SK-N-SH (cell line): ENCODE measurements around the gene SMIM3.

Experiments
- EZH2phosphoT487 ChIP-seq: fragments of 200-600 bp; sonication (generic); IDR thresholded peaks from 2 replicates; pipeline ENCODE4 v1.6.1; 2017; ENCODE audit warnings: low read depth, mixed run types, mild to moderate bottlenecking, antibody characterized with exemption, moderate library complexity, borderline replicate concordance
- GATA2 ChIP-seq: sonication (generic); formaldehyde crosslinking; IDR thresholded peaks from 2 replicates; pipeline ENCODE4 v1.5.0; 2020; ENCODE audit warnings: mild to moderate bottlenecking, missing genetic modification reagents
- MEF2A ChIP-seq: IDR thresholded peaks from 2 replicates; pipeline ENCODE4 v1.4.0; 2012; ENCODE audit warnings: low read depth, borderline replicate concordance
- RFX5 ChIP-seq: IDR thresholded peaks from 2 replicates; pipeline ENCODE4 v1.6.1; 2012; ENCODE audit warnings: mild to moderate bottlenecking, improper control_type of control experiment, low read length
- TAF1 ChIP-seq: IDR thresholded peaks from 2 replicates; pipeline ENCODE4 v1.6.1; 2012; ENCODE audit warnings: low read depth, mild to moderate bottlenecking, low read length, moderate library complexity, borderline replicate concordance
- TCF12 ChIP-seq: IDR thresholded peaks from 2 replicates; pipeline ENCODE4 v1.4.0; 2012
- USF2 ChIP-seq: fragments of 150-350 bp; IDR thresholded peaks from 2 replicates; pipeline ENCODE4 v1.6.1; 2017; ENCODE audit warnings: antibody characterized with exemption, low read length, low read depth, borderline replicate concordance
- TF ChIP-seq, protein P1 (sequence below): fragments of 200-600 bp; sonication (generic); IDR thresholded peaks from 2 replicates; pipeline ENCODE4 v1.6.1; 2017; ENCODE audit warnings: antibody characterized with exemption, mild to moderate bottlenecking, moderate library complexity
- TF ChIP-seq, protein P2 (sequence below): IDR thresholded peaks from 2 replicates; pipeline ENCODE4 v1.6.1; 2012; ENCODE audit warnings: mild to moderate bottlenecking, low read depth, low read length, moderate library complexity

DNA sequence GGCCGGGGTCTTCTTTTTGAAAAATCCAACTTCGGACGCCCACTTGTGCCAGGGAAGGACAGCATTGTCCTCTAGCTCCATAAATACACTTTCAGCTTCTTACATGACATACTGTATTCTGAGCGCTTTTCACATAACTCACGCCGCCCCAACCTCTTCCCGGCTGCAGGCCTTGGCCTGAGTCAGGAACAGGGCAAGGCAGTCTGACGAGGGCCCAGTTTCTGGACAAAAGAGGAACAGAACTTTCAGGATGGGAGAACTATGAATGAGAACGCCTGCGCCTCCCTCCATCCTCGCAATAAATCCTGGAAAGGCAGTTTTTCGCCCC, 20.4 kb upstream of the SMIM3 start:
- TF ChIP-seq GATA2 (CRISPR knock-in tag) = no peak
- no peak for TF ChIP-seq MEF2A
- TF ChIP-seq, protein P1, sequence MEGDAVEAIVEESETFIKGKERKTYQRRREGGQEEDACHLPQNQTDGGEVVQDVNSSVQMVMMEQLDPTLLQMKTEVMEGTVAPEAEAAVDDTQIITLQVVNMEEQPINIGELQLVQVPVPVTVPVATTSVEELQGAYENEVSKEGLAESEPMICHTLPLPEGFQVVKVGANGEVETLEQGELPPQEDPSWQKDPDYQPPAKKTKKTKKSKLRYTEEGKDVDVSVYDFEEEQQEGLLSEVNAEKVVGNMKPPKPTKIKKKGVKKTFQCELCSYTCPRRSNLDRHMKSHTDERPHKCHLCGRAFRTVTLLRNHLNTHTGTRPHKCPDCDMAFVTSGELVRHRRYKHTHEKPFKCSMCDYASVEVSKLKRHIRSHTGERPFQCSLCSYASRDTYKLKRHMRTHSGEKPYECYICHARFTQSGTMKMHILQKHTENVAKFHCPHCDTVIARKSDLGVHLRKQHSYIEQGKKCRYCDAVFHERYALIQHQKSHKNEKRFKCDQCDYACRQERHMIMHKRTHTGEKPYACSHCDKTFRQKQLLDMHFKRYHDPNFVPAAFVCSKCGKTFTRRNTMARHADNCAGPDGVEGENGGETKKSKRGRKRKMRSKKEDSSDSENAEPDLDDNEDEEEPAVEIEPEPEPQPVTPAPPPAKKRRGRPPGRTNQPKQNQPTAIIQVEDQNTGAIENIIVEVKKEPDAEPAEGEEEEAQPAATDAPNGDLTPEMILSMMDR = no peak
- no peak for TF ChIP-seq EZH2phosphoT487
- TF ChIP-seq RFX5 = no peak
- TF ChIP-seq TAF1 = no peak
- no peak for TF ChIP-seq USF2
- TF ChIP-seq TCF12 = no peak
- TF ChIP-seq, protein P2, sequence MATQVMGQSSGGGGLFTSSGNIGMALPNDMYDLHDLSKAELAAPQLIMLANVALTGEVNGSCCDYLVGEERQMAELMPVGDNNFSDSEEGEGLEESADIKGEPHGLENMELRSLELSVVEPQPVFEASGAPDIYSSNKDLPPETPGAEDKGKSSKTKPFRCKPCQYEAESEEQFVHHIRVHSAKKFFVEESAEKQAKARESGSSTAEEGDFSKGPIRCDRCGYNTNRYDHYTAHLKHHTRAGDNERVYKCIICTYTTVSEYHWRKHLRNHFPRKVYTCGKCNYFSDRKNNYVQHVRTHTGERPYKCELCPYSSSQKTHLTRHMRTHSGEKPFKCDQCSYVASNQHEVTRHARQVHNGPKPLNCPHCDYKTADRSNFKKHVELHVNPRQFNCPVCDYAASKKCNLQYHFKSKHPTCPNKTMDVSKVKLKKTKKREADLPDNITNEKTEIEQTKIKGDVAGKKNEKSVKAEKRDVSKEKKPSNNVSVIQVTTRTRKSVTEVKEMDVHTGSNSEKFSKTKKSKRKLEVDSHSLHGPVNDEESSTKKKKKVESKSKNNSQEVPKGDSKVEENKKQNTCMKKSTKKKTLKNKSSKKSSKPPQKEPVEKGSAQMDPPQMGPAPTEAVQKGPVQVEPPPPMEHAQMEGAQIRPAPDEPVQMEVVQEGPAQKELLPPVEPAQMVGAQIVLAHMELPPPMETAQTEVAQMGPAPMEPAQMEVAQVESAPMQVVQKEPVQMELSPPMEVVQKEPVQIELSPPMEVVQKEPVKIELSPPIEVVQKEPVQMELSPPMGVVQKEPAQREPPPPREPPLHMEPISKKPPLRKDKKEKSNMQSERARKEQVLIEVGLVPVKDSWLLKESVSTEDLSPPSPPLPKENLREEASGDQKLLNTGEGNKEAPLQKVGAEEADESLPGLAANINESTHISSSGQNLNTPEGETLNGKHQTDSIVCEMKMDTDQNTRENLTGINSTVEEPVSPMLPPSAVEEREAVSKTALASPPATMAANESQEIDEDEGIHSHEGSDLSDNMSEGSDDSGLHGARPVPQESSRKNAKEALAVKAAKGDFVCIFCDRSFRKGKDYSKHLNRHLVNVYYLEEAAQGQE = no peak
